Neuronal stem cell (in vitro differentiated cells): Measurements from ENCODE around the gene MAD1L1.

ENCODE experiments used
- DNase-seq: peaks from one replicate; pipeline ENCODE4 v3.0.0-alpha.2; 2013; ENCODE audit warnings: low spot score
- H2AFZ ChIP-seq: one replicate; pipeline ENCODE4 v1.6.1; 2013; ENCODE audit warnings: mild to moderate bottlenecking, low read length, inconsistent platforms
- H2AK5ac ChIP-seq: 2 replicates; pipeline ENCODE4 v1.6.1; 2013; ENCODE audit warnings: low read depth, mild to moderate bottlenecking, inconsistent platforms, low read length, moderate library complexity, mixed read lengths
- H2BK120ac ChIP-seq: 2 replicates; pipeline ENCODE4 v1.6.1; 2013; ENCODE audit warnings: low read depth, mild to moderate bottlenecking, inconsistent platforms, low read length, moderate library complexity, mixed read lengths
- H2BK12ac ChIP-seq: one replicate; pipeline ENCODE4 v1.6.1; 2013; ENCODE audit warnings: low read length, inconsistent platforms
- H2BK15ac ChIP-seq: 2 replicates; pipeline ENCODE4 v1.6.1; 2013; ENCODE audit warnings: mild to moderate bottlenecking, low read length, inconsistent platforms, mixed read lengths
- H2BK5ac ChIP-seq: one replicate; pipeline ENCODE4 v1.6.1; 2013; ENCODE audit warnings: inconsistent platforms, mild to moderate bottlenecking, low read length, moderate library complexity
- H3K14ac ChIP-seq: one replicate; pipeline ENCODE4 v1.6.1; 2013; ENCODE audit warnings: low read length, inconsistent platforms
- H3K18ac ChIP-seq: 2 replicates; pipeline ENCODE4 v1.6.1; 2013; ENCODE audit warnings: low read length, inconsistent platforms
- H3K23ac ChIP-seq: 2 replicates; pipeline ENCODE4 v1.6.1; 2013; ENCODE audit warnings: low read depth, mild to moderate bottlenecking, mixed read lengths, low read length, inconsistent platforms; ENCODE audit not compliant: poor library complexity
- H3K27ac ChIP-seq: replicated peaks from 3 replicates; pipeline ENCODE4 v1.5.1; 2013; ENCODE audit warnings: low read length, inconsistent platforms
- H3K27me3 ChIP-seq, 3 experiments: 2 replicates each; pipeline ENCODE4 v1.6.1; 2013; ENCODE audit warnings: low read length in 3 of 3, mild to moderate bottlenecking in 2 of 3, inconsistent platforms in 1 of 3, low read depth in 1 of 3, mixed read lengths in 1 of 3, moderate library complexity in 1 of 3; ENCODE audit not compliant: control insufficient read depth in 3 of 3, insufficient read depth in 3 of 3
- H3K36me3 ChIP-seq, 2 donors: replicated peaks in 1 of 2; 2 replicates each; pipeline ENCODE4 v1.6.1; 2013; ENCODE audit warnings: low read length in 2 of 2; ENCODE audit not compliant: control insufficient read depth in 2 of 2, insufficient read depth in 2 of 2
- H3K4ac ChIP-seq: 2 replicates; pipeline ENCODE4 v1.6.1; 2013; ENCODE audit warnings: inconsistent platforms, mild to moderate bottlenecking, low read length, moderate library complexity
- H3K4me1 ChIP-seq, 2 donors: 1 replicate in 1 of 2; 2 replicates in 1 of 2; pipeline ENCODE4 v1.6.1; 2013; ENCODE audit warnings: low read length in 2 of 2, low read depth in 1 of 2; ENCODE audit not compliant: control insufficient read depth in 2 of 2, insufficient read depth in 1 of 2
- H3K4me2 ChIP-seq: one replicate; pipeline ENCODE4 v1.6.1; 2013; ENCODE audit warnings: mild to moderate bottlenecking, low read length, inconsistent platforms; ENCODE audit not compliant: insufficient read depth, poor library complexity, severe bottlenecking
- H3K4me3 ChIP-seq, 2 donors: 2 replicates each; pipeline ENCODE4 v1.5.1; 2013; ENCODE audit warnings: low read length in 2 of 2, mild to moderate bottlenecking in 2 of 2, inconsistent platforms in 1 of 2, moderate library complexity in 1 of 2
- H3K79me1 ChIP-seq: one replicate; pipeline ENCODE4 v1.6.1; 2013; ENCODE audit warnings: low read depth, mild to moderate bottlenecking, inconsistent platforms, low read length, moderate library complexity
- H3K9ac ChIP-seq: one replicate; pipeline ENCODE4 v1.6.1; 2013; ENCODE audit warnings: mild to moderate bottlenecking, low read depth, low read length, inconsistent platforms; ENCODE audit not compliant: poor library complexity
- H3K9me3 ChIP-seq, 2 donors: replicated peaks in 1 of 2; 2 replicates each; pipeline versions ENCODE3 to v1.6.1; 2013; ENCODE audit warnings: low read length in 2 of 2, mild to moderate bottlenecking in 2 of 2, inconsistent platforms in 1 of 2, low read depth in 1 of 2, mixed read lengths in 1 of 2, moderate library complexity in 1 of 2; ENCODE audit not compliant: control insufficient read depth in 2 of 2, insufficient read depth in 1 of 2
- H4K8ac ChIP-seq: one replicate; pipeline ENCODE4 v1.6.1; 2013; ENCODE audit warnings: low read depth, mild to moderate bottlenecking, inconsistent platforms, low read length, moderate library complexity
- H4K91ac ChIP-seq: one replicate; pipeline ENCODE4 v1.6.1; 2013; ENCODE audit warnings: low read length, low read depth, mild to moderate bottlenecking, inconsistent platforms; ENCODE audit not compliant: poor library complexity
- WGBS, 2 donors: extraction: QIAGEN DNeasy Blood & Tissue Kit; methylation state at CpG; one replicate each; pipeline ENCODE4 v1.1.7; 2013; ENCODE audit warnings: missing lambda C conversion rate in 2 of 2, mixed read lengths in 1 of 2; ENCODE audit not compliant: insufficient read length in 2 of 2, insufficient replicate concordance in 1 of 2; ENCODE audit errors: extremely low coverage in 2 of 2; 5-methylcytosine and 5-hydroxymethylcytosine counted together

Gene MAD1L1

GRCh38 chr7:2130096-2130375 lies 102.7 kb downstream of the MAD1L1 start:
- Histone ChIP-seq H2AK5ac (no peak overlapping the region), H2BK5ac (no peak overlapping the region)
- WGBS, 2 donors: no CpG with 5 or more reads among the region's 7 CpGs

GRCh38 chr7:2129323-2130095 lies 103.2 kb downstream of the MAD1L1 start:
- H3K9me3 ChIP-seq: no peaks in the 10 kb centered on the region

More at GRCh38 chr7:2130096-2130375, 102.7 kb downstream of the MAD1L1 start:
- DNase-seq: no peak
- Histone ChIP-seq H4K8ac (no peak overlapping the region), H2AFZ (no peak overlapping the region), H3K9ac (no peak overlapping the region), H3K9me3 (no peaks in the 10 kb centered on the region), H3K4me1 (peaks cover 6 to 8% of the 10 kb centered on the region in 2 donors), H2BK15ac (no peak overlapping the region), H3K4me3 (no peak overlapping the region), H3K4ac (no peak overlapping the region), H3K27me3 (no peaks in the 10 kb centered on the region), H3K23ac (peak overlapping the region; percentile 25), H3K79me1 (no peaks in the 10 kb centered on the region), H2BK12ac (no peak overlapping the region), H3K14ac (no peak overlapping the region), H3K18ac (no peak overlapping the region), H2BK120ac (no peak overlapping the region), H3K36me3 (peaks cover 5 to 18% of the 10 kb centered on the region in 2 donors), H3K27ac (no peak overlapping the region), H4K91ac (no peak overlapping the region), H3K4me2 (no peak overlapping the region)

GRCh38 chr7:2128601-2129322 lies 104.0 kb downstream of the MAD1L1 start:
- H3K23ac ChIP-seq: peak overlapping the region; percentile 10
- H2BK12ac ChIP-seq: no peak overlapping the region
- H3K9ac ChIP-seq: peak overlapping the region; percentile 57
- H3K4me2 ChIP-seq: no peak overlapping the region
- no peaks in the 10 kb centered on the region for H3K79me1 ChIP-seq
- no peak overlapping the region for H2BK120ac ChIP-seq
- no peak overlapping the region for H2AK5ac ChIP-seq
- H3K27ac ChIP-seq: no peak overlapping the region
- H3K4ac ChIP-seq: no peak overlapping the region
- no peaks in the 10 kb centered on the region for H3K9me3 ChIP-seq
- peaks cover 6 to 13% of the 10 kb centered on the region in 2 donors for H3K4me1 ChIP-seq
- H3K36me3 ChIP-seq: peaks cover 7 to 12% of the 10 kb centered on the region in 2 donors
- peak overlapping the region; percentile 39 for H3K14ac ChIP-seq
- WGBS, 2 donors: no CpG with 5 or more reads among the region's 20 CpGs
- H2BK15ac ChIP-seq: no peak overlapping the region
- H3K18ac ChIP-seq: peak overlapping the region; percentile 1
- peak overlapping the region; percentile 29 for H4K8ac ChIP-seq
- no peak overlapping the region for H4K91ac ChIP-seq
- no peaks in the 10 kb centered on the region for H3K27me3 ChIP-seq
- DNase-seq: no peak
- no peak overlapping the region for H2AFZ ChIP-seq
- no peak overlapping the region for H3K4me3 ChIP-seq
- H2BK5ac ChIP-seq: no peak overlapping the region

More at GRCh38 chr7:2129323-2130095, 103.2 kb downstream of the MAD1L1 start:
- Histone ChIP-seq H3K9ac (peak overlapping the region; percentile 70), H2BK5ac (no peak overlapping the region), H3K4ac (no peak overlapping the region), H3K27ac (no peak overlapping the region), H3K14ac (no peak overlapping the region), H3K18ac (peak overlapping the region; percentile 23), H4K8ac (no peak overlapping the region), H3K36me3 (peaks cover 7 to 18% of the 10 kb centered on the region in 2 donors), H2AFZ (no peak overlapping the region), H2BK15ac (no peak overlapping the region), H3K4me3 (no peak overlapping the region), H3K79me1 (no peaks in the 10 kb centered on the region), H3K23ac (peak overlapping the region; percentile 25), H2AK5ac (peak overlapping the region; percentile 10), H3K4me2 (no peak overlapping the region), H2BK120ac (no peak overlapping the region), H3K27me3 (no peaks in the 10 kb centered on the region), H2BK12ac (no peak overlapping the region), H3K4me1 (peaks cover 6 to 8% of the 10 kb centered on the region in 2 donors), H4K91ac (no peak overlapping the region)
- WGBS, 2 donors: no CpG with 5 or more reads among the region's 29 CpGs
- DNase-seq: no peak

- Histone ChIP-seq H3K27me3 (no peaks in the 10 kb centered on the region), H4K91ac (no peak overlapping the region), H3K36me3 (peaks cover 11 to 13% of the 10 kb centered on the region in 2 donors), H3K4ac (no peak overlapping the region), H2BK12ac (no peak overlapping the region), H3K9me3 (peaks cover 0 to 1% of the 10 kb centered on the region in 2 donors), H2BK120ac (no peak overlapping the region), H3K79me1 (no peaks in the 10 kb centered on the region), H3K4me3 (no peak overlapping the region), H3K18ac (no peak overlapping the region), H4K8ac (no peak overlapping the region), H2BK5ac (peak overlapping the region; percentile 1), H3K4me2 (no peak overlapping the region), H2BK15ac (no peak overlapping the region), H3K14ac (peak overlapping the region; percentile 43), H2AFZ (no peak overlapping the region), H3K4me1 (peaks cover 3 to 13% of the 10 kb centered on the region in 2 donors), H2AK5ac (no peak overlapping the region), H3K9ac (no peak overlapping the region), H3K23ac (no peak overlapping the region), H3K27ac (no peak overlapping the region)
- no CpG with 5 or more reads among the region's 9 CpGs for WGBS, 2 donors
- DNase-seq: no peak
Observed at GRCh38 chr7:2126621-2127020, 106.1 kb downstream of the MAD1L1 start.
